HG03354 (cell line): ENCODE measurements around the gene GPC6.

Source experiments
- ATAC-seq: cut with Tn5 transposase; IDR thresholded peaks from one replicate; pipeline ENCODE4 v1.9.1; 2021; ENCODE audit warnings: mild to moderate bottlenecking; ENCODE audit not compliant: unreplicated experiment, poor library complexity, severe bottlenecking

Gene GPC6

GRCh38 chr13:93529961-93530360, 303.4 kb downstream of the GPC6 start:
- ATAC-seq, result no peak

GRCh38 chr13:93534181-93534700, 307.6 kb downstream of the GPC6 start:
- ATAC-seq, result no peak

- ATAC-seq, result no peak
These were observed 308.6 kb downstream of the GPC6 start for GRCh38 chr13:93535251-93535650.

GRCh38 chr13:93539914-93540313, 313.3 kb downstream of the GPC6 start:
- no peak for ATAC-seq

- ATAC-seq, result no peak
These were observed 321.3 kb downstream of the GPC6 start for GRCh38 chr13:93547886-93548285.

GRCh38 chr13:93549326-93550005, 322.9 kb downstream of the GPC6 start:
- no peak for ATAC-seq

- ATAC-seq, result no peak
These were observed 323.6 kb downstream of the GPC6 start for GRCh38 chr13:93550236-93550635.

- no peak for ATAC-seq
These were observed 326.0 kb downstream of the GPC6 start for GRCh38 chr13:93552596-93552995.

- no peak for ATAC-seq
These were observed 327.9 kb downstream of the GPC6 start for GRCh38 chr13:93554514-93554913.

GRCh38 chr13:93558637-93559036, 332.0 kb downstream of the GPC6 start:
- no peak for ATAC-seq

GRCh38 chr13:93559718-93560117, 333.1 kb downstream of the GPC6 start:
- ATAC-seq, result no peak

- no peak for ATAC-seq
These were observed 335.1 kb downstream of the GPC6 start for GRCh38 chr13:93561576-93562225.

- ATAC-seq, result no peak
These were observed 336.1 kb downstream of the GPC6 start for GRCh38 chr13:93562676-93563075.

- ATAC-seq, result no peak
These were observed 350.5 kb downstream of the GPC6 start for GRCh38 chr13:93577105-93577504.

- no peak for ATAC-seq
These were observed 363.2 kb downstream of the GPC6 start for GRCh38 chr13:93589788-93590187.

GRCh38 chr13:93603043-93603442, 376.4 kb downstream of the GPC6 start:
- ATAC-seq, result no peak

GRCh38 chr13:93614776-93615175, 388.2 kb downstream of the GPC6 start:
- ATAC-seq, result no peak

- no peak for ATAC-seq
These were observed 393.7 kb downstream of the GPC6 start for GRCh38 chr13:93620181-93620765.

- ATAC-seq, result no peak
These were observed 394.4 kb downstream of the GPC6 start for GRCh38 chr13:93621051-93621450.

GRCh38 chr13:93621966-93622365, 395.4 kb downstream of the GPC6 start:
- ATAC-seq, result no peak

- no peak for ATAC-seq
These were observed 397.7 kb downstream of the GPC6 start for GRCh38 chr13:93624311-93624777.
